HL-60 (cell line): ENCODE measurements around the gene GFPT2.

Experiments used
- DNase-seq, 2 experiments: peaks; one replicate each; pipeline ENCODE4 v3.0.0-alpha.2; 2010 to 2020; ENCODE audit warnings: low read depth in 1 of 2, low spot score in 1 of 2
- H3K27ac ChIP-seq: fragments of 250-450 bp; sonication (Bioruptor Pico); replicated peaks from 2 replicates; pipeline ENCODE4 v1.5.1; 2020; ENCODE audit warnings: mild to moderate bottlenecking, moderate library complexity
- H3K27me3 ChIP-seq: fragments of 250-450 bp; sonication (Bioruptor Pico); 2 replicates; pipeline ENCODE4 v1.5.1; 2021; ENCODE audit warnings: mild to moderate bottlenecking, moderate library complexity; ENCODE audit not compliant: insufficient read depth, poor library complexity, severe bottlenecking
- H3K4me3 ChIP-seq: replicated peaks from 2 replicates; pipeline ENCODE4 v1.5.1; 2011; ENCODE audit warnings: mild to moderate bottlenecking, control low read depth, low read length; ENCODE audit not compliant: insufficient read depth
- CTCF ChIP-seq: IDR thresholded peaks from one replicate; pipeline ENCODE4 v1.5.1; 2011; ENCODE audit warnings: low read length, control low read depth, inconsistent platforms; ENCODE audit not compliant: insufficient read depth
- GABPA ChIP-seq: IDR thresholded peaks from 2 replicates; pipeline ENCODE4 v1.6.1; 2012; ENCODE audit warnings: low read depth
- POLR2AphosphoS5 ChIP-seq: IDR thresholded peaks from 2 replicates; pipeline ENCODE4 v1.6.1; 2012; ENCODE audit warnings: low read depth
- REST ChIP-seq: IDR thresholded peaks from 2 replicates; pipeline ENCODE4 v1.6.1; 2012; ENCODE audit warnings: low read depth; ENCODE audit not compliant: insufficient replicate concordance
- SPI1 ChIP-seq: IDR thresholded peaks from 2 replicates; pipeline ENCODE4 v1.6.1; 2012; ENCODE audit warnings: low read depth, mild to moderate bottlenecking, borderline replicate concordance

GFPT2 gene

GRCh38 chr5:180303226-180304015 lies 49.7 kb downstream of the GFPT2 start:
- no peak overlapping the region for H3K27ac ChIP-seq
- TF ChIP-seq CTCF (no peak), SPI1 (no peak)
- H3K4me3 ChIP-seq: no peak overlapping the region
- DNase-seq: no peak
- peaks cover 3% of the 10 kb centered on the region for H3K27me3 ChIP-seq

GRCh38 chr5:180302256-180302655 lies 50.9 kb downstream of the GFPT2 start:
- Histone ChIP-seq H3K4me3 (no peak overlapping the region), H3K27ac (no peak overlapping the region), H3K27me3 (peaks cover 3% of the 10 kb centered on the region)
- no peak for TF ChIP-seq SPI1
- TF ChIP-seq CTCF: no peak
- TF ChIP-seq POLR2AphosphoS5: no peak
- TF ChIP-seq REST: no peak
- no peak for TF ChIP-seq GABPA
- no peak for DNase-seq

- DNase-seq: no peak
- Histone ChIP-seq H3K27ac (no peak overlapping the region), H3K4me3 (no peak overlapping the region), H3K27me3 (peaks cover 3% of the 10 kb centered on the region)
- TF ChIP-seq POLR2AphosphoS5 (no peak), REST (no peak), SPI1 (no peak), CTCF (no peak), GABPA (no peak)
Observed at GRCh38 chr5:180301253-180301652, 51.9 kb downstream of the GFPT2 start.

GRCh38 chr5:180299526-180299925 lies 53.6 kb downstream of the GFPT2 start:
- peaks cover 3% of the 10 kb centered on the region for H3K27me3 ChIP-seq
- no peak overlapping the region for H3K27ac ChIP-seq
- H3K4me3 ChIP-seq: no peak overlapping the region
- TF ChIP-seq GABPA (no peak), CTCF (no peak), REST (no peak), SPI1 (no peak), POLR2AphosphoS5 (no peak)
- DNase-seq: no peak
